ENCODE results near the gene FBN3.

- TF ChIP-seq EZH2 (IDR thresholded peaks at IDR 0.05; ENCODE audit: borderline replicate concordance, low read length), result no peak
- TF ChIP-seq, protein P1, sequence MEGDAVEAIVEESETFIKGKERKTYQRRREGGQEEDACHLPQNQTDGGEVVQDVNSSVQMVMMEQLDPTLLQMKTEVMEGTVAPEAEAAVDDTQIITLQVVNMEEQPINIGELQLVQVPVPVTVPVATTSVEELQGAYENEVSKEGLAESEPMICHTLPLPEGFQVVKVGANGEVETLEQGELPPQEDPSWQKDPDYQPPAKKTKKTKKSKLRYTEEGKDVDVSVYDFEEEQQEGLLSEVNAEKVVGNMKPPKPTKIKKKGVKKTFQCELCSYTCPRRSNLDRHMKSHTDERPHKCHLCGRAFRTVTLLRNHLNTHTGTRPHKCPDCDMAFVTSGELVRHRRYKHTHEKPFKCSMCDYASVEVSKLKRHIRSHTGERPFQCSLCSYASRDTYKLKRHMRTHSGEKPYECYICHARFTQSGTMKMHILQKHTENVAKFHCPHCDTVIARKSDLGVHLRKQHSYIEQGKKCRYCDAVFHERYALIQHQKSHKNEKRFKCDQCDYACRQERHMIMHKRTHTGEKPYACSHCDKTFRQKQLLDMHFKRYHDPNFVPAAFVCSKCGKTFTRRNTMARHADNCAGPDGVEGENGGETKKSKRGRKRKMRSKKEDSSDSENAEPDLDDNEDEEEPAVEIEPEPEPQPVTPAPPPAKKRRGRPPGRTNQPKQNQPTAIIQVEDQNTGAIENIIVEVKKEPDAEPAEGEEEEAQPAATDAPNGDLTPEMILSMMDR (conservative IDR thresholded peaks at IDR 0.05 in 1 of 2, IDR thresholded peaks at IDR 0.05 in 1 of 2; ENCODE audit: extremely low read depth in 1 of 2, insufficient read depth in 1 of 2, low read depth in 1 of 2, low read length in 2 of 2), result no peak
Measured at GRCh38 chr19:8184274-8184673, 34.9 kb upstream of the FBN3 start.

Data from mammary epithelial cell (primary cell).